SK-MEL-5 (cell line): Measurements from ENCODE around the gene PLD2. TPM values are rescaled to one million over a fixed set of nuclear protein-coding genes. Genes with fewer than 3 reads are reported as not detected.
"Not testable (repeated sequence)": the region's sequence is repeated elsewhere in the genome, so short reads cannot be mapped to it uniquely, and the experiment has no call there.

Experiments used
- DNase-seq: peaks from one replicate; pipeline ENCODE4 v3.0.0-alpha.2; 2016; ENCODE audit warnings: low read depth, low spot score
- in situ Hi-C: cut with HindIII; loops from 2 replicates; pipeline ENCODE4 v1.10.0; 2016; ENCODE audit warnings: low sequenced_read_pairs, high pct_unique_total_duplicates, low pct_unique_long_range_greater_than_20kb
- total RNA-seq: library from RNA; depleted of rRNA; stranded (reverse); fragments of >200 nt; shearing (Covaris generic); gene quantifications from 2 replicates; pipeline ENCODE4 v1.2.3, GENCODE V29; 2014

PLD2 gene
- total RNA-seq, 1 experiment from 2014 or later: 10.2 TPM

GRCh38 chr17:4822835-4823234 is 15.9 kb downstream of the PLD2 start:
- DNase-seq: no peak
- in situ Hi-C loops: no loop called here

GRCh38 chr17:4823373-4824089 is 16.6 kb downstream of the PLD2 start:
- in situ Hi-C loops: no loop called here
- no peak for DNase-seq

GRCh38 chr17:4827399-4827798 is 20.4 kb downstream of the PLD2 start:
- in situ Hi-C loops: no loop called here
- no peak for DNase-seq

GRCh38 chr17:4832829-4833177 is 25.9 kb downstream of the PLD2 start:
- DNase-seq, in situ Hi-C loops: not testable (repeated sequence)

GRCh38 chr17:4833178-4833940 is 26.4 kb downstream of the PLD2 start, which contains the start of gene MINK1:
MINK1 (plus strand) TSS chr17:4833340; CDS start chr17:4833584, 244 bp downstream.
- DNase-seq: peak; percentile 92
- in situ Hi-C loops: no loop called here

- in situ Hi-C loops: no loop called here
- peak; percentile 23 for DNase-seq
Measured at GRCh38 chr17:4833941-4834680, 27.2 kb downstream of the PLD2 start.

- no peak for DNase-seq
- in situ Hi-C loops: no loop called here
Measured at GRCh38 chr17:4834681-4835020, 27.7 kb downstream of the PLD2 start.

- in situ Hi-C loops: no loop called here
- DNase-seq: no peak
Measured at GRCh38 chr17:4836221-4836620, 29.3 kb downstream of the PLD2 start.

- in situ Hi-C loops: no loop called here
- no peak for DNase-seq
Measured at GRCh38 chr17:4837471-4838308, 30.7 kb downstream of the PLD2 start.

GRCh38 chr17:4838309-4838785 is 31.4 kb downstream of the PLD2 start:
- no peak for DNase-seq
- in situ Hi-C loops: no loop called here

GRCh38 chr17:4839221-4839620 is 32.3 kb downstream of the PLD2 start:
- in situ Hi-C loops: no loop called here

GRCh38 chr17:4839965-4840892 is 33.3 kb downstream of the PLD2 start:
- in situ Hi-C loops: no loop called here
- DNase-seq: no peak

More at GRCh38 chr17:4839221-4839620, 32.3 kb downstream of the PLD2 start:
- DNase-seq: no peak

GRCh38 chr17:4840893-4841242 is 33.9 kb downstream of the PLD2 start:
- in situ Hi-C loops: no loop called here
- DNase-seq: no peak

GRCh38 chr17:4842376-4842775 is 35.4 kb downstream of the PLD2 start:
- no peak for DNase-seq
- in situ Hi-C loops: no loop called here

- DNase-seq: no peak
- in situ Hi-C loops: no loop called here
Measured at GRCh38 chr17:4843321-4844000, 36.5 kb downstream of the PLD2 start.

GRCh38 chr17:4845118-4845517 is 38.2 kb downstream of the PLD2 start:
- in situ Hi-C loops: no loop called here
- DNase-seq: no peak
